GM18909 (cell line): Measurements from ENCODE around the gene RASA1.

Experiments used
- ATAC-seq: cut with Tn5 transposase; IDR thresholded peaks from one replicate; pipeline ENCODE4 v1.9.1; 2021; ENCODE audit warnings: mild to moderate bottlenecking; ENCODE audit not compliant: unreplicated experiment, poor library complexity

Gene RASA1

DNA sequence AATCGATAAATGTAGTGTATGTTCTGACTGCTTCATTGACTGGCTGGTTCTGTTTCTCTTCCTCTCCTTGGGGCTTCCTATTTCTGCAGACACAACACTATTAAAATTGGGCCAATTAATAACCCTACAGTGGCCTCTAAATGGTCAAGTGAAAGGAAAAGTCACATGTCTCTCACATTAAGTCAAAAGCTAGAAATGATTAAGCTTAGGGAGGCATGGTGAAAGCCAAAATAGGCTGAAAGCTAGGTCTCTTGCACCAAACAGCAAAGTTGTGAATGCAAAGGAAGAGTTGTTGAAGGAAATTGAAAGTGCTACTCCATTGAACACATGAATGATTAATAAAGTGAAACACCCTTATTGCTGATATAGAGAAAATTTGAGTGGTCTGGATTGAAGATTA is 86.8 kb downstream of the RASA1 start:
- peak; percentile 99 for ATAC-seq

- ATAC-seq = no peak
Measured at GRCh38 chr5:87359106-87359505, 91.4 kb downstream of the RASA1 start.

- ATAC-seq = no peak
Measured at GRCh38 chr5:87360132-87360531, 92.4 kb downstream of the RASA1 start.

DNA sequence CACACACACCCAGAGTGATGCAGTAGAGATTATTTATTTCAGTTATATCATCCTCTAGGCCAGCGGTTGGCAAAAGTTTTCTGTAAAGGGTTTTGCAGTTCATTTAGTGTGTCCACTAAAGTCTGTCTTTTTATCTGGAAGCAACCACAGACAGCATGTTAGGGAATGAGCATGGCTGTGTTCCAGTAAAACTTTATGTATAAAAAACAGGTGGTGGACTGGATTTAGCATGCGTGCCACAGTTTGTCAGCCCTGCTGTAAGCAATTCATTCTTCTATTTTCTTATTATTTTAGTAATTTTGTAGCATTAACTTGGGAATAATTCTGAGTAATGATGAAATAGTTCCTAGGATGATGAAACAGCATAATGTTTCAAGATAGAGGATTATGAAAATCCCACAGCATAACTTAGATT is 93.4 kb downstream of the RASA1 start:
- ATAC-seq = no peak

DNA sequence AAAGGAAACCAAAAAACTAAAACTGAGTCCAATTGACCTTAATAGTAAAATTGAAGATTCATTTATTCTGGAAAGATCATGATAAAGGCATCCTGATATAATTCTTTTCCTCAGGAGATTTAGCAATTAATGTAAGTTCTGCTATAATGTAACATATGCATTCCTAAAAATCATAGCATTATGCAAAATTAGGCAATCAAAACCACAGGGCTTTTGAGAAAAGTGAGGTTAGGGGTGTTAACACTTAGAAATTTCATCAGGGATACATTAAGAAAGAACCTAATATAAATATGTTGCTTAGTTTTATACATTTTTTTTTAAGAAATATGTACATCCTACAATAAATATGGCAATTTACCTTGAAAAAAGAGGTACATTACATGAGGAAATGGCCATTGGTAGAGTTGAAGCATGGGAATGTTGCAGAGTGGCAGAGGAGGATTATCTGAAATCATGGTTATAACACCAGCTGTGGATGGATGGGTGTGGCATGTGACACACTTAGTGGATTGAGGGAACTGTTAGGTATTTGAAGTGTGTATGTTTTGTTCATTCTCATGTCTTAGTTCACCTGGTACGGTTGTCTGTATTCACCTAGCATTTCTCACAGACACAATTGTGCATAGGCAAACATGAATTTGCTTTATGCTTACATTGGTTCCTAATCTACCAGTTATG is 94.0 kb downstream of the RASA1 start:
- ATAC-seq = no peak

- no peak for ATAC-seq
Measured at GRCh38 chr5:87367243-87367642, 99.6 kb downstream of the RASA1 start.

- ATAC-seq = no peak
Measured at GRCh38 chr5:87368601-87369000, 100.9 kb downstream of the RASA1 start.

DNA sequence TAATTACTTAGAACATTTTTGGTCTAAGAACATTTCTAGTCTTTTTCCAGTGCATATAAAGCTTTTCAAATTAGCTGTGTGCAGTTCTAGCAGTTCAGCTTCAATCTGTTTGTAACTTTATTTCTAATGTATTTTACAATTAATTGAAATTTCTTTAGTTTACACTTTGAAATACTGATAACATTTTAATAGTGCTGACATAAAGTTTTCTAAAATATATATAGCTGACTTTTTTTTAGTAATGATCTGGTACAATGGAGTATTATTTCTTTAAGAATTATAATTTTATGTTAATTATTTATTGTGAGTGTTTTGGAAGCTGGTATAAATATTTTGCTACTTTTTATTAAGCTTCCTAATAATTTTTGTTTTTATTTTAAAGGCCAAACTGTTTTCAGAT is 101.7 kb downstream of the RASA1 start:
- no peak for ATAC-seq

- ATAC-seq = no peak
Measured at GRCh38 chr5:87372705-87373104, 105.0 kb downstream of the RASA1 start.

- ATAC-seq = no peak
Measured at GRCh38 chr5:87382224-87382623, 114.5 kb downstream of the RASA1 start.

DNA sequence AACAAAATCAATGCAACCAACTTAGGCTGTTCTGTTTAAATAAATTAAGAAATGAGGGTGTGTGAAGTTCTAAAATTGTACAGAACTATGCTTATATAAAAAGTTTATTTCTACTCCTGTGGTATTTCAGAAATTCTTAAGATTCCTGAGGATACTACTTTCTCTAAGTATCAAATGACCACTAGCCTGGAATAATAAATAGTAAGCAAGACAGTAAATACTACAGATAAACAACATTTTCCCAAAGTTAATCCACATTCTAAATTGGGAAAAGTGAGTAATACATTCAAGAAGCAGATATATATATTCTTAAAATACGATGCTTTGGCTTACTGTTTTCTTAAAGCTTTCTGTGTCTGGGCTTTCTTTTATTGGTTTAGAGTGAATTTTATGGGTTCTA is 115.5 kb downstream of the RASA1 start:
- no peak for ATAC-seq

DNA sequence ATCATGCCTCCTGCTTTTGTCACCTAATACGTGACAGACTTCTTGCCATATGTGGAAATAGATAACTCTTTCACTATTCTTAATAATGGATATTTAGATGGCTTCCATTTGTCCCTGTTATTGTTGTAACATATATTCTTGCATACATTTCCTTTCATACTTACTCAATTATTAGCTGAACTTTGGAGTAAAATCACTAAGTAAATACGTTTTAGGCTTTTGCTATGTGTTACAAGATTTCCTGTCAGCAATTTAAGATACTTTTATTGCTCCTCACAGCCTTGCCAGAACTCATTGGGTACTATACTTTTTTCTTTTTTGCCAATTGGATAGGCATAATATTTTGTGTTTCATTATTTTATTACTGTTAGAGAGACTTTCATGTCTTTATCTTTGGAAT is 118.1 kb downstream of the RASA1 start:
- ATAC-seq = no peak

- no peak for ATAC-seq
Measured at GRCh38 chr5:87388129-87388528, 120.4 kb downstream of the RASA1 start.

DNA sequence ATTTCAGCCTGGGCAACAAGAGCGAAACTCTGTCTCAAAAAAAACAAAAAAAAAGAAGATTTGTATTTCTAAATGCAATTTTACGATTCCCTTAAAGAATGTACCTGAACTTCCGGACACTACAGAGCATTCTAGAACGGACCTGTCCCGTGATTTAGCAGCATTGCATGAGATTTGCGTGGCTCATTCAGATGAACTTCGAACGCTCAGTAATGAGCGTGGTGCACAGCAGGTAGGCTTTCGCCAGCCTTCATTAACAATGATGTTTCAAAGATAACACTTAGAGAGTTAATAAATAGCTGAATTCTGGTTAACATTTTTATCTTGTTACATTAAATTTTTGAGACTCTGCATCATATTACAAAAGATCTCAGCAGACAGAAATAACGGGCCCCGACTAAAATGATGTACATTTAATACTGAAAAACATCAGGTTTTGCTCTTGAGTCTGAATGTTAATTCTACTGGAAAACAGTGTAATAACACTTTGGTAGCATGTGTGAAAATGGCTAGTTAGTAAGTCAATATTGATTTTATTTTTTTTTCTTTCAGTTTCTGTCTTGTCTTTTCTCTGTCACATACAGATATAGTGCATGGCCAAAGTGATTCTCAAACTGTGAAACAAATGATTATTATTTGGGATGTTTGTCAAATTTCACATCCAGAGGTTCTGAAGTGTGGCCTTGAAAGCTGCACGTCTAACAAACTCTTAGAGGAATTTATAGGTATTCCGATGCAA is 121.8 kb downstream of the RASA1 start:
- no peak for ATAC-seq

DNA sequence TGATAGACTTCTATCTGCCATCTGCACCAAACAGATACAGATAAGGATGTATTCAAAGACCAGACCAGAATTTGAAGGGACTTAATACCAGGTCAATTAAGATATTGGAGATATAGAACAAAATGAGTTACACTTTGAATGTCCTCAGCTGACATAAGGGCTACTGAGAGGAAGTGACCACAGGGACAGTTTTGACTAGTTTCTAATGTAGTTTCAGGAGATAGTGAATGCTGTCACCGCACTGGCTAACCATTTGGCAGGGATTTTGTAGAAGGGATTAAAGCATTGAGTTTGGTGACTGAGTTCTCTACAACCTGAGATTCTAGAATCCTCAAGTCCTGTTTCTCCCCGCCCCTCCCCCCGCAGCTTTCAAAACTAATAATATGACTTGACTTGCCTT is 122.4 kb downstream of the RASA1 start:
- ATAC-seq = peak; percentile 48

DNA sequence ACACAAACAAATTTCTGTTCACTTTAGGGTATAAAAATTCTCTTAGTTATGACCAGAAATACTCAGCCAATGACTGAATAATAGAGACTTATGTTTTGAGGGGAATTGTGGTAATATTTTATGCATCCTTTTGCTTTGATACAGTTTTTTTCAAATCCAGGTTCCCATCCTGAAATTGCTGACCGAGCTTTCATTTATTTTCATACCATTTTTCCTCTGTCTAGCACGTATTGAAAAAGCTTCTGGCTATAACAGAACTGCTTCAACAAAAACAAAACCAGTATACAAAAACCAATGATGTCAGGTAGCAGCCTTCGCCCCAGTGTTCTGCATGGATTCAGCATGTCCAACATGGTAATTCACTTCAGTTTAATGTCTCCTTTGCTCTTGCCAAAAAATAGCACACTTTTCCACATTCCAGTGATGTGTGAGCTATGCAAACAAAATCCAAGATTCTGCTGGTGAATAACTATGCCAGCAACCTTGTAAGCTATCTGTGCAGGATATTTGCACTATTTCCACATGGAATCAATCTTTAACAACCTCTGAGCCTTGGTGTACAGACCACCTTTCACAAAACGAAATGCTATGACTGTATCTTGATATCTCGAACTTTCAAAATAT is 123.0 kb downstream of the RASA1 start:
- no peak for ATAC-seq

GRCh38 chr5:87392170-87392569 is 124.5 kb downstream of the RASA1 start:
- no peak for ATAC-seq

DNA sequence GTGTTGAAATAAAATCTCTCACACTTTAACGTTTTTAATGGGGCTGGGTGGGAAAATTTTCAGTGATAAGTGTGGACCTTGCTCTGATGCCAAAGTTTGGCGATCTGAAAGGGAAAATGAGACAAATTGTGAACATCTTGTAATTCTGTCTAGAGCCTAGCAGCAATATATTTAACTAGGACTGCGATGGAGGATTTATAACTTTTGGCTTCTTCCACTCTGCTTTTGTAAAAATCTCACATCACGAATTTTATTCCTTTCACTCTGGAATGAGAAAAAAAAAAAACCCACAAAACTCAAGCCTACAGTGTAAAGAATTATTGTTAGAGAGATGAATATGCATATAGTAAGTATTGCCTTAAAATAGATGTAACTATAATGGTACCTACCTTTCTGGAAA is 125.1 kb downstream of the RASA1 start:
- ATAC-seq = no peak

GRCh38 chr5:87393331-87393730 is 125.6 kb downstream of the RASA1 start:
- ATAC-seq = no peak

DNA sequence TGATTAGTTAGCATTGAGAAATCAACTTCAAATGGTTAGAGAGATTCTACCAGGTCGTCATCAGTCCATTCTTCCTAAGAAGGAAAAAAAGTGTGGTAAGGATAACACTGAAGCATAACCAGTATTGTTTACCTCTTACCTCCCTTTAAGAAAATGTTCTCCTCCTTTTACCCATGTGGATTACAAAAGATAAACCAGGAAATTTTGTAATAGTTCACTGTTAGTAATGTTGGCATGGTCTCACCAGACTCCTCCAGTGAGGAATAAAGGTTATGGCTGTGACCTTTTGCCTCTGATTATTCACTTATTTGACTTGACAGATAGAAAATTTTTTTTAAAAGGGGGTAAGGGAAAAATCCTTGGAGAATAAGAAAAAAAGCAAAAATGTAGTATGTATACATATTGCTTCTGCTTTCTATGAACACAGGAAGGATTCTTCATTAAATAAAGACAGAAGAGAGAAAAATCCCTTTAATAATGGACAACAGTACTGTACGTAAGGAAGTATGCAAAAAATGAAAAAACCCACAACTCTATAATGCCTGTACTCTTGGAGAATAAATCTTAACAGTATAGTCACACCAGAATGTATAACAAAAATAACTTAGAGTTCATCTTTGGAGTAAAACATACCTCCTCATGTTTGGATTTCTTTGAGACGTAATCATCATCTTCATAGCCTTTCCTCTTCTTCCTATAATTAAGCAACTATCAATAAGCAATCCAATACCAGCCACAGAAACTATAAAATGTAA is 126.9 kb downstream of the RASA1 start:
- ATAC-seq = no peak
